ACC112 (cell line): ENCODE results near the gene PSMB3.

Source experiments
- H2AFZ ChIP-seq: fragments of 200-600 bp; sonication (generic); one replicate; pipeline ENCODE4 v1.6.0; 2017; ENCODE audit warnings: antibody characterized with exemption, low read length; ENCODE audit not compliant: unreplicated experiment
- H3K27ac ChIP-seq: fragments of 200-600 bp; sonication (generic); 2 replicates; pipeline ENCODE4 v1.5.1; 2014; ENCODE audit warnings: low read depth, mild to moderate bottlenecking, antibody characterized with exemption, low read length, moderate library complexity
- H3K27me3 ChIP-seq: fragments of 200-600 bp; sonication (generic); 2 replicates; pipeline ENCODE4 v1.6.1; 2014; ENCODE audit warnings: mild to moderate bottlenecking, antibody characterized with exemption, low read length, moderate library complexity, mixed read lengths; ENCODE audit not compliant: insufficient read depth
- H3K36me3 ChIP-seq: fragments of 200-600 bp; sonication (generic); 2 replicates; pipeline ENCODE4 v1.6.1; 2016; ENCODE audit warnings: mild to moderate bottlenecking, antibody characterized with exemption, low read length, moderate library complexity, mixed read lengths; ENCODE audit not compliant: insufficient read depth
- H3K4me1 ChIP-seq: fragments of 200-600 bp; sonication (generic); one replicate; pipeline ENCODE4 v1.6.1; 2016; ENCODE audit warnings: low read length, mixed read lengths; ENCODE audit not compliant: insufficient read depth, unreplicated experiment, control insufficient read depth
- H3K4me3 ChIP-seq: fragments of 200-600 bp; sonication (generic); 2 replicates; pipeline ENCODE4 v1.5.1; 2014; ENCODE audit warnings: mild to moderate bottlenecking, low read depth, low read length
- H3K79me2 ChIP-seq: fragments of 200-600 bp; sonication (generic); one replicate; pipeline ENCODE4 v1.6.0; 2016; ENCODE audit warnings: low read length; ENCODE audit not compliant: control insufficient read depth, unreplicated experiment, insufficient read depth

The PSMB3 gene

DNA sequence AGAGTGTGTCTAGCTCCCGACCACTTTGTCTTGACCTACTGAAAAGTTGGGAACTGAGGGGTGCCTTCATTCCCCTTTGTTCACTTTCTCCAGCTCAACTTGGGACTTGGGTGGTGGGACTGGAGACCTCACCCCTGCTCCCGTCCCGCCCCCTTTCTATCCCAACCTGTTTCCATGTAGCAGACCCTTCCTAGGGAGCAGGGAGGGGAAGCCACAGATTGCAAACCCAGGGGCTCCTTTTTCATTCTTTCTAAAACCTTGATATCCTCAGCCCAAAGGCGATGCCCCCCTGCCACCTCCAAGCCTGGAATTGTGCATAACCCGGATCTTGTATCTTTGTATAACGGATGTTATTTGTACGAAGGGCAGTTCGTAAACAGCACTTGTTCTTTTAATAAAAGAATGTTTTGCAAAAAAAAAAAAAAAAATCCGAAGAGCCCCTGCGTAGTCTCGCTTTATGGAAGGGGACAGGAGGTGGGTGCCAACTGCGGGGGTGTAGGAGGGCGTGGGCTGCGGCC lies 23.1 kb upstream of the PSMB3 start:
- H3K27ac ChIP-seq, result no peak overlapping the region
- peaks cover 19% of the 10 kb centered on the region for H3K4me1 ChIP-seq
- peaks cover 18% of the 10 kb centered on the region for H3K79me2 ChIP-seq
- H3K36me3 ChIP-seq, result no peaks in the 10 kb centered on the region
- no peaks in the 10 kb centered on the region for H3K27me3 ChIP-seq
- no peak overlapping the region for H2AFZ ChIP-seq
- peak overlapping the region; percentile 79 for H3K4me3 ChIP-seq

DNA sequence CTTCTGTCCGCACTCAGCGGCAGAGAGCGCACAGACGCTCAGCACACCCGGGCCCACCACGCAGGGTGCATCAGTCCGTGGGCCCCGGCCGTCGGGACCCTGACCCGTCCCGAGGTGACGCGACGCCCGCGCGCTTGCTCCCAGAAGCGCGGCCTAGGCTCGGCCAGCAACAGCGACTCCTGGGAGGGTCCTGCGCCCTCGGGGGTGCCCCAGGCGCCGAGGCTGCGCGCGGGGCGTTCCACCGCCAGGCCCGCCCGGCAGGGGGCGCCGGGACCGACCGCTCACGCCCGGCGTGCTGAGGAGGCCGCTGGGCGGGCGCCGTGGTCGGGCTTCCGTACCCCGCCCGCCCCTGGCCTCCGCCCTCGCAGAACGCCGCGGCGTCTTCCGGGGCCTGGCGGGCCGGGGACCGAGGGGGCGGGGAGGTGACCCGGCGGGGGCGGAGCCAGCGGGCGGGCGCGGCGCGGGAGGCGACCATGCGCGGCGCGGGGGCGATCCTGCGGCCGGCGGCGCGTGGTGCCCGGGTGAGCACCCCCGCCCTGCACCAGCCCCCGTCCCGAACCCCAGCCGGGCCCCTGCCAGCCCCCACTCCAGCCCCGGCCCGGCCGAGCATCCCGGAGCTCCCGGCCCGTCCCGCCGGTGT lies 22.5 kb upstream of the PSMB3 start, which contains the start of gene CISD3:
Gene CISD3 (plus strand): TSS at position 456 of the 640 bp plus-strand sequence. CDS start 18 bp downstream, at position 474.
- peak within 1 kb of the TSS; percentile 62 for H2AFZ ChIP-seq
- H3K36me3 ChIP-seq, result no peaks in the 10 kb centered on the region
- peaks cover 18% of the 10 kb centered on the region for H3K79me2 ChIP-seq
- H3K4me1 ChIP-seq, result peaks cover 21% of the 10 kb centered on the region
- peak within 1 kb of the TSS; percentile 100 for H3K4me3 ChIP-seq
- no peaks in the 10 kb centered on the region for H3K27me3 ChIP-seq
- peak within 1 kb of the TSS; percentile 73 for H3K27ac ChIP-seq

DNA sequence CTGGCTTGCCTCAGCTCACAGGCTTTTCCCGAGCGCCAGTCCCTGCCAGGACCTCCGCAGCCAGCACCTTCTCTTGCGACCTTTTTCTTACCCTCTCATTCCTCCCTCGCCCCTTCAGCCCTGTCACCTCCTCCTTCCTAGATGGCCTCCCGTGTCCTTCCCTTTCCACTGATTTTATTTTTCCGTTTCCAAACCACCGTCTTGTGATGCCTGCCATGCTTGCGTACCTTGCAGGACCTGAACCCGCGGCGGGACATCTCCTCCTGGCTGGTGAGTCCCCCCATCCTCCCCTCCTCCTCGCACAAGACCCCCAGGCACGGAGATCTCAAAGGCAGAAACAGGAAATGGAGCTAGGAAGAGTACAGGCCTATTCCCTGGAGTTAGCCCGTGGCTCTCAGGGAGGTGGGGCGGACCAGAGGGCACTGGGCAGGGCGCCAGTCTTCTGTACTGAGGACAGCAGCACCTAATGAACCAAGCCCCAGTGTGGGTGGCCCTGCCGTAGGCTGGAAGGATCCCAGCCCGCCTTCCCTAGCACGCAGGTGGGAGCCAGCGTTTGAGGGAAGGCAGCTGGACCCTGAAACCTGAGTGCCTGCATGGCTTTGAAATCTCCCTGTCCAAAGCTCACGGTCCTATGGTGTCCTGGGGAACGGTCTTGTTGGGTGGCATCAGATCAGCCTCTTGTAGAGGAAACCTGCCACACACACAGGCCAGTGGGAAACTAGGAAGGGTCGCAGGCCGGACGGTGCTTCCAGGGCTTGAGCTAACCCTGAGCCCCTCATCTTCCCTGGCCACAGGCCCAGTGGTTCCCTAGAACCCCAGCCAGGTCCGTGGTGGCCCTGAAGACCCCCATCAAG lies 21.8 kb upstream of the PSMB3 start:
- Histone ChIP-seq H3K4me1 (peaks cover 26% of the 10 kb centered on the region), H3K36me3 (no peaks in the 10 kb centered on the region; the same call in 1 of the 2 replicates), H3K79me2 (peaks cover 18% of the 10 kb centered on the region), H2AFZ (peak overlapping the region; percentile 62), H3K27ac (peak overlapping the region; percentile 73), H3K27me3 (no peaks in the 10 kb centered on the region), H3K4me3 (peak overlapping the region; percentile 100)

DNA sequence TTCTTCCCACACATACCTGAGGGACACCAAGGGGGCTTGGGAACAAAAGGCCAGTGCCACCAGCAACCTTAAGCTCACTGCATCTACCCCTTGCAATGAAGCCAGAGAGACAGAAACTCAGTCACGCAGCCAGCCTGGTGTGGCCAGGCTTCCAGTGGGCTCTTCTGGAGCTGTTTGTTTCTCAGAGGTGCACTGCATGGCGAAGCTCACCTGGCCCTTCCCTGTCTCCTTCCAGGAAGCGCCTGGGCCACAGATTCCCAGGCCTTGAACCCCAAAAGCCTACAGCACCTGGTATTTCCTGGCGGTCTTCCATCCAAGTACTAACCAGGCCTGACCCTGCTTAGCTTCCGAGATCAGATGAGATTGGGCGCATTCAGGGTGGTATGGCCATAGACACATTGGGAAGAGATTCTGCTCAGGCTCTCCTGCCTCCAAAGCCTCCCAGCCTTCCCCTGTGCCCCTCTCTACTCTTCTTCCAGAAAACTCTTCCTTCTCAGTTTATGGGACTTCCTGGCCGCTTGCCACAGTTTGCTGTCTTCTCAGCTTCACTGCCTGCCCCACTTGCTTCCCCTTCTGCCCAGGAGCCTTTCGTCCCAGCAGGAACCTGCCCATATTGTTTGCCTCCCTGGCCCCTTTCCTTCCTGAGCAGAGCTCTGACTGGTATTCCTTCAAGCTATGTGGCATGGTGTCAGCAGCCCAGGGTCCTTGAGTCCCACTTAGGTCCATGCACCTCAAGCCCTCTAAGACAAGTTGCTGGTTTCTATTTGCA lies 20.8 kb upstream of the PSMB3 start:
- Histone ChIP-seq H3K4me1 (peaks cover 26% of the 10 kb centered on the region), H3K4me3 (peak overlapping the region; percentile 100), H3K27ac (no peak overlapping the region), H2AFZ (no peak overlapping the region), H3K27me3 (no peaks in the 10 kb centered on the region), H3K79me2 (peaks cover 18% of the 10 kb centered on the region), H3K36me3 (no peaks in the 10 kb centered on the region; the same call in 1 of the 2 replicates)

DNA sequence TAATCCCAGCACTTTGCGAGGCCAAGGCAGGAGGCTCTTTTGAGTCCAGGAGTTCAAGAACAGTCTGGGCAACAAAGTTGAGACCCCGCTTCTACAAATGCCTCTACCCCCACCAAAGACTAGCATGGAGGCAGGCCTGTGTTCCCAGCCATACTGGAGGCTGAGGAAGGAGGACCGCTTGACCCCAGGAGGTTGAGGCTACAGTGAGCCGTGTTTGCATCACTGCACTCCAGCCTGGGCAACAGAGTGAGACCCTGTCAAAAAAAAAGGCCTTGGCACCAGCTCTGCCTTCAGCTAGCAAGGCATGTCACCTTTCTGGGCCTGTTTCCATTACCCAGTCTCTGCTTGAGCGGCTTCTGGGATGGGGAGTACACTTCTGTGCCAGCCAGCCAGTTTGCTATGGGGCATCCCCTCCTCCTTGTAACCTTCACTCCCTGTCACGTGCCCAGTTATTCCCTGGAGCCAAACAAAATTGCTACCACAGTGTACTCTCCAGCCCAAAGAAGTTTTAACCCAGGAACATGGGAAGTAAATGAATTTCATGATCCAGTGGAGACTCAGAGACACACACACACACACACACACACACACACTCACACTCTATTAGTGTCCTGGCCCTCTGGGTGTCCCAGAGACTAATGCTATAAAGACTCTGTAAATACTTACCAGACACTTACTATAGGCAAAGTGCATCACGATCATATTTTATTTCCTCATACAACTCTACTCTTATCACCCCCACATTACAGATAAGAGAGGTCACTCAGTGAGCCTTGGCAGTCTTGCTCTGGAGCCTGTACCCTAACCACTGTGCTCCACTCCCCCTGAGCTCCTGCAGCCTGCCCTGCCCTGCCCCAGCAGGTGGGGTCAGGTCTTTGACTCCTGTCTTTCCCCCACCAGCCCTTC lies 19.9 kb upstream of the PSMB3 start:
- no peak overlapping the region for H3K4me3 ChIP-seq
- H3K4me1 ChIP-seq, result peaks cover 26% of the 10 kb centered on the region
- H3K27me3 ChIP-seq, result no peaks in the 10 kb centered on the region

DNA sequence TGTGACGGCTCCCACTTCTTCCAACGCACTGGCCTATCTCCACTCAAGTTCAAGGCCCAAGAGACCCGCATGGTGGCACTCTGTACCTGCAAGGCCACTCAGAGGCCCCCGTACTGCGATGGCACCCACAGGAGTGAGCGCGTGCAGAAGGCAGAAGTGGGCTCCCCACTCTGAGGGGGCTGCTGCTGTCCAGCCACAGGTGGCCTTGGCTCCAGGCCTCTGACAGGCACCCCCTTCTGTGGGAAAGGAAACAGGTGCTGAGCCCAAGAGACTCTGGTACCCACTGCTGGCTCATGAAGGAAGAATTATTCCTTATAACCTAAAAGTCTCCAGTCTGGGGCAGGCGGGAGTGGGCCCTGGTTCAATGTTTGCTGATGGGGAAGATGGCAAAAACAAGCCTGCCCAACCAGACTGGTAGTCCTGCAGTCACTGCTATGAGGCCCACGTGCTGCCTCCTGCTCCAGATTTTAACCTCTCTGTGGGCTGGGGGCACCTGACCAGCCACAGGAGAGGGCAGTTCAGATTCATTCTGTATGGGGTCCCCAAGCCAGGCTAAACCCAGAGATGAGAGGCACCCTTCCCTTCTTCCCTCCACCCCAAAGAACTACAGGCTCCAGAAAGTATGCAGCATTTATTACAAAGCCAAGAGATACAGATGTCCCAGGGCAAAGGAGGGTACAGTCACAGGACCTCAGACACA lies 19.1 kb upstream of the PSMB3 start:
- Histone ChIP-seq H3K36me3 (no peaks in the 10 kb centered on the region; the same call in 1 of the 2 replicates), H3K4me1 (peaks cover 26% of the 10 kb centered on the region), H3K4me3 (no peak overlapping the region), H3K27me3 (no peaks in the 10 kb centered on the region), H3K27ac (no peak overlapping the region), H3K79me2 (peaks cover 23% of the 10 kb centered on the region), H2AFZ (no peak overlapping the region)

More for the DNA sequence above, 19.9 kb upstream of the PSMB3 start:
- Histone ChIP-seq H2AFZ (no peak overlapping the region), H3K79me2 (peaks cover 18% of the 10 kb centered on the region), H3K36me3 (no peaks in the 10 kb centered on the region; the same call in 1 of the 2 replicates), H3K27ac (no peak overlapping the region)

DNA sequence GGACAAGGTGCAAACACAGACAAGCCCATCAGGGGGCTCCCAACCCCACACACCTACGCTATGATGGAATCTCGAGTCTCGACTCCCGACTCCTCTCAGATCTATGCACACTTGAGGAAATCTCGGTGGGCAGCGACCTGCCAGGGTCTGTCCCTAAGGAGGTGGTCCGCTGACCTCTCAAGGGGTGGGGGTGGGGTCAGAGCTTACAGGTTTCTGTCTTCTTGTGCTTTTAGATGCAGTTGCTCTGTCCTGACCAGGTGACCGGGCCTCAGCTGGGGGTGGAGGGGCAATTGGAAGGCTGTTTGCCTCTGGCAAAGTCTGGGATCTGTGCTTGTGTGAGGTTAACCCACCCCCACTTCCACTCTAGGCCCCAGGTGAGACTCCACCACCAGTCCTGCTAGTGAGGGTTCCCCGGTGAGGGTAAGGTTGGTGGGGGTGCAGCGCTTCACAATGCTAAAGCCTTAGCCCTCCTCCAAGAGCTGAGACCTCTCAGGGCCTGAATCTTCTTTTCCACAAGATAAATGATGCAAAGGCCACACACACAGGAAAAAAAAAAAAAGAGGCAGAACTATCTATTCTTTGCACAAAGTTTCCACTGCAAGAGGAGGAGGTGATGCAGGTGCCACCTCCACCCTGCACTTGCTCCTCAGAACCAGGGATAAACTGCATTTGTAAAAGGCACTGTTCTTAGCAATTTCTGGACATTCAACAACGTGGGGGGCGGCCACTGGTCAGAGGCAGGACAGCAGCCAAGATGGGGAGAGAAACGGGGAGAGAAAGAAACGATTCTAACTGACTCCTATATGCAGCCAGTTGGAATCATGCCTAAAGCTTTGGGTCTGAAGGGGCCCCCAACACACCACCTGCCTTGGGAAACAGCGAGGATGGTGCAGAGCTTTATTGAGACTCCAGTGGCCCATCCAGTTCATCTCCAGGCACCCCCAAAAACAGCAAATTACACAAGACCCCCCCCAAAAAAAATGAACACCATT lies 18.3 kb upstream of the PSMB3 start:
- Histone ChIP-seq H3K4me1 (peaks cover 24% of the 10 kb centered on the region), H3K4me3 (no peak overlapping the region), H3K79me2 (peaks cover 23% of the 10 kb centered on the region), H2AFZ (no peak overlapping the region), H3K27ac (no peak overlapping the region), H3K27me3 (no peaks in the 10 kb centered on the region), H3K36me3 (no peaks in the 10 kb centered on the region; the same call in 1 of the 2 replicates)

DNA sequence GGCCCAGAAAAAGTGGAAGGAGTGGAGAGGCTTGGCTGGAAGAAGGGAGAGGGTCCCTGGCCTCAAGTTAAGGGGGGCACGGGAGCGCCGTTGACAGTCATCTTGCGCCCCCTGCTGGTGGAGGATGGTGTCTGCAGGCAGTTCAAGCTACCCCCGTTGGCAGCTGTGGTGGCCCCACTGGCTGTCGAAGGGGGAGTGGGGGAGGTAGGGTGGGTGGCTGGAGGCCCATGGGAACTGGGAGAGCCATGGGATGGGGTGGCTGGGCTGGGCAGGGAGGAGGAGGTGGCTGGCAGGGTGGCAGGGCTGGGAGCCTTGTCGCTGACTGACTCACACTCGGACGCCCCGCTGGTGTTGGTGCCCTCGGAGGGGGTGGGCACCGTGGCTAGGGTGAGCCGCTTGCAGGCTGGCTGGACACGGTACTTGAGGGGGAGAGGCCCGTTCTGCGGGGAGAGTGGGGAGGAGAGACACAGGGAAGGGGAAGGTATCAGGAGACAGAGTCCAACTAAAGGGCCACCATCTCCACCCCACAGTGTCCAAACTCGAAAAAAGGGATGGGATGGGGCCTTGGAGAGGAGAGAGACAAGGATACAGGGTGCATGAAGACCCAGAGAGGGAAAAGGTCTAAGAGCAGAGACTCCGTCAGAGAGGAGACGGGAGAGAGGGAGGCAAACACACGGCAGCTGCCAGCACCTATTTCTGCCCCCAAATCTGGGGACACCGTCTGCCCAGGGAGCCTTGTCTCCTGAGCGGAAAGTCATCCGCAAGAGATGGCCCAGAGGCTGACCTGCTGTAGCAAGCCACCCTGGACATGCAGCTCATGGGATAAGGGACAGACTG lies 17.2 kb upstream of the PSMB3 start:
- H3K4me1 ChIP-seq, result peaks cover 21% of the 10 kb centered on the region
- no peaks in the 10 kb centered on the region for H3K27me3 ChIP-seq
- H3K79me2 ChIP-seq, result peaks cover 30% of the 10 kb centered on the region
- no peaks in the 10 kb centered on the region; the same call in 1 of the 2 replicates for H3K36me3 ChIP-seq
- no peak overlapping the region for H2AFZ ChIP-seq
- no peak overlapping the region for H3K27ac ChIP-seq
- no peak overlapping the region for H3K4me3 ChIP-seq
